Stimulated activated CD4-positive, alpha-beta T cell treated with anti-CD3 and anti-CD28 coated beads, TNF-alpha, amount 100 ng/mL, for 24 hours (primary cell): ENCODE data around the gene GFOD1.

ENCODE experiments used
- DNase-seq, 3 experiments: peaks; one replicate each; pipeline ENCODE4 v3.0.0-alpha.2; 2020; ENCODE audit warnings: low read depth in 3 of 3

Gene GFOD1

DNA sequence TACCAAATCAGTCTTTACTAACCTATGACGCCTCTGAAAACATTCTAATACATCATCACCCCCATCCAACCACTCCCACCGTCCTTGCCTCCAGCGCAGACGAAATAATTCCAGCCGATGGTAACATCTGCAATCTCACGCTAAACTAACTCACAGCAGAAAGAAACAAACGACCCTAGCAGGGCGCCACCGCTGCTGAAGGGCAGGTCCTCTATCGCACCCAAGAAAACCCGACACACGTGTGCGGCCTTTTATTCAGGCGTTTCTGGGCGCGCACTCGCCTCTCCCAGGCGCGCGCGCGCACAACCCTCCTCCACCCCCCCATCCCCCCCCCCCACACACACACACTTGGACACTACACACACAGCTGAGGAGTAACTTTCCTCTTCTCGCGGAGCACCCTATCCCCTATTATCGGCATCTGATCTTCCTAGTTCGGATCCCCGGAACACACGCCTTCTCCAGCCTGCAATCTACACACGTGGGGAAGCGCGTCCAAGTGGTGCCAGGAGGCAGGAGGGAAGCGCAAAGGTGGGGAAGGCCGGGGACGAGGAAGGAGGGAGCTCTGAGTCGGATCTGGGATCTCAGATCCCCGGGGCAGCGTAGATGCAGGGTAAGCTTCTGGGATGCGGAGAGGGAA, 1.4 kb downstream of the GFOD1 start:
- peak in 2 of 3 experiments; percentile 15 to 25 for DNase-seq

DNA sequence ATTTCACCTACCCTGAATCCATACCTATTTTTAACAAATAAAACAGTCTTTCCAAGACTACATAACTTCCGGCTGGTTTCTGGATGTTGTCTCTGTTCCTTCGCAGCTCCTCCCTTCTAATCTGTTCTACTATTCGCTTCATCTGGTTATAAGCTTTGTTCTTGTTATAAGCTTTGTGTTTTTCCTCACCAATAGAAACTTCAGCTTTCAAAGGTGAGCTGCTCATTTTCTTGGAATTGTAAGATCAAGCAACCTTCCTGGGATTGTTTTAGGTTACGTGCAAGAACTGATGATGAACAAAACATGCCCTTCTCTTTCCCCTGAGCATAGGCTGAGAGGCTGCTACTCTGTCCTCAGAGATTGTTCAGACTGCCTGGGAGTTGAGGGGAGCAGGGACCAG, 2.1 kb downstream of the GFOD1 start:
- DNase-seq = no peak

DNA sequence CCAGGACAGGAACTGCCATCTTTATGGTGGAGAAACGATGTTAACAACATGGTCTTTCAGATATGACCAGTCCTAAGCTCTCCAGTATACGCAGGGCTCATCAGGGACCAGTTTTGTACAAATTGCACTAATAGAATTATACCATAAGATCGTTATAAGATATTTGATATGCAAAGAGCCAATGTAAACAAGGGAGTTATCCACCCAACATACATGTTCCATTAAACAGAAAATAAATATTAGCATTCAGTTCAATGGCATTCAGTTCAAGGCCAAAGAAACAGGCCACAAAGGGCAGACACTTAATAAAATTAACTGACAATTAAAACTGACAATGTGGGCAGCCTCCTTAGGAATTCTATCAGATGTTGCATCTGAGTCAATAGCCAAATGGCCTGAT, 2.6 kb downstream of the GFOD1 start:
- DNase-seq = no peak

DNA sequence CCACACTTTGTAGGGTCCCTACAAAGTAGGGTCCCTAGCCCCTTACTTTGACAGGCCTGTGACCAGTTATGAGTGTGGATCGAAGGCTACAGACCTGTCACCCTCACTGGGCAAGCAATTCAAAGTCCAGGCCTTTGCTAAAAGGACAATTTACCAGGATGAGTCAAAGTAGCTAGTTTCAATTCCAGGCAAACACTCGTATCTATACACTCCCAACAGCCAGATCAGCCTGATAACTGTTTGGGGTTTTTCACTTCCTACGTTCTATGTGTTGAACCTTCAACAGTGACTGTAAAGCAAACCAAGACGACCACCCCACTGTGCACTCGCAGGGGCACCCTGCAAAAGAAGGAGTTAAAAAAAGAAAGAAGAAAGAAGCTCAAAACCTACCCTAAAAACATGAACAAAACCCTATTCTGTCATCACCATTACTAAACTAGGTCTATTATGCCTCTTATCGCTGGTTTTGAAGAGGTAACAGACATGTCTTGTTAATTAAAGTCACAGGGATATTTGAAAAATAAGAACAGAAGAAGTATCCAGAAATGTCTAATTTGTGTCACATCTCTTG, 3.2 kb downstream of the GFOD1 start:
- DNase-seq = no peak

DNA sequence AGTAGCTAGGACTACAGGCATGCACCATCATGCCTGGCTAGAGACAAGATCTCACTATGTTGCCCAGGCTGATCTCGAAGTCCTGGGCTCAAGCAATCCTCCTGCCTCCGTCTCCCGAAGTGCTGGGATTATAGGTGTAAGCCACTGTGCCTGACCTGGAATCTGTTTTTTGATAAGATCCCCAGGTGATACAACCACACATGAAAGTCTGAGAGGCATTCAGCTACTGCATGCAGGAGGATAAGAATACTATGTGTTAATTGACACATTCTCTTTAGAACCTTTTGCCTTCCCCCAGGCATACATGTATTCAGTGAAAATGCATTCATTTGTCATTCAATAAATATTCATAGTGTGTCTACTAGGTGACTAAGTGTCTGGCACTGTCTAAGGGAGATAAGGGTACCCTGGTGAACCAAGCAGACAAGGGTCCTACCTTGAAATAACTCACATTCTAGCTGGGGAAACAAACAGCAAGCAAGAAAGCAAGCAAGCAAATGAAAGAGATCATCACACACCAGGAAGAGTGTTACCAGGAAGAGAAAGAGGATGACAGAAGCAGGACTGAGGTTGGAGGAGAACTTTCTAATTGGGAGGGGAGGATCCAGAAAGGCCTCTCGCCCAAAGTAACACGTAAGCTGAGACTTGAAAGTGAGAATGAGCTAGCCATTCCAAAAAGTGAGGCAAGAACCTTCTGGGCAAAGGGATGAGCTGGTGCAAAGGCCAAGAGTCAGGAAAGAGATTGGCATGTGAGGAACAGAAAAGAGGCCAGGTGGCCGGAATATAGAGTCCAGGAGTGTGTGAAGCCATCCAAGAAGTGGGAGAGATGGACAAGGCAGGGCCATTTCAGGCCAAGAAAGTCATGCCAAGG, 6.5 kb downstream of the GFOD1 start:
- no peak for DNase-seq

DNA sequence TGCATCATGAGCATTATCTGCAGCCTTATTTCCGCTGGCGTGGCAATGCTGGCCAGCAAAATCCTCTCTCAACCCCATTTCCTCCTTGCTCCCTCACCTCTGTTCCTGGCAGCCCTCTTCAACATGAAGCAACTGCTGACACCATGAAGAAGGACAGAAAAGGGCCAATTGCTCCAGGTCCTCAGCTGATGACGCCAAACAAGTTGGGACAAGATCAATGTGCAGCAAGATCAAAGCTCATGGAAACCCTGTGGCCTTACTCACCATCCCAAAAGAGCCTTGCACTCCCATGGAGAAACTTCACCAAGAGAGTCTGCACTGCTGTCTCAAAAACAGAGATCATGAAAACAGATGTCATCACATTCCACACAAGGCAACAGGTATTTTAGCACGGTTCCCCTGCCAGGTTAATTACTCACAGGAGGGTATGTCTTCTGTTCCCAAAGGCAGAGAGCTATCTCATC, 7.4 kb downstream of the GFOD1 start:
- DNase-seq = no peak

DNA sequence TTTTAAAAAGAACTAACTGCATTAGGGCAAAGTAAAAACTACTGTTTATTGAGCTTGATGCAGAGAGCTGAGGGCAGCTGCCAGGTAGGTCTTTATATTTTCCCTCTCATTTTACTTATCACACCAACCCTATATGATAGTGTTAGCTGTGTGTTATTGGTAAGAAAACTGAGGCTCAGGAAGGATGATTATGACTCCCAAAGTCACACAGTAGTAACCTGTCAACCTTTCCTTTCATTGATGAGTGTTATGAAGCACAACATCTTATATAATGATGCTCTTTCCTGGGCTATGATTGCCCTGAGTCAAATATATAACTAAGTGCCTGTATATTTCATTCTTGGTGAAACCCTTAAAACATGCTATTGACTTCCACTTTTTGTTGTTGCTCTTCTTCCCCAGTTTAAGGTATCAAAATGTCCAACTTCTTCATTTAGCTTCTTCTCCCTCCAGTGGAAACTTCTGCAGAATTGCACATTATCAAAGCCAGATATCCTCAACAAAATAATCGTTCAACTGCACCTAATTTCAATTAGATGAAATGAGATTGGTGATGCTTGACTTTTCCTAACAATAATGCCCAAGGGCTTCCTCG, 8.1 kb downstream of the GFOD1 start:
- DNase-seq = no peak

DNA sequence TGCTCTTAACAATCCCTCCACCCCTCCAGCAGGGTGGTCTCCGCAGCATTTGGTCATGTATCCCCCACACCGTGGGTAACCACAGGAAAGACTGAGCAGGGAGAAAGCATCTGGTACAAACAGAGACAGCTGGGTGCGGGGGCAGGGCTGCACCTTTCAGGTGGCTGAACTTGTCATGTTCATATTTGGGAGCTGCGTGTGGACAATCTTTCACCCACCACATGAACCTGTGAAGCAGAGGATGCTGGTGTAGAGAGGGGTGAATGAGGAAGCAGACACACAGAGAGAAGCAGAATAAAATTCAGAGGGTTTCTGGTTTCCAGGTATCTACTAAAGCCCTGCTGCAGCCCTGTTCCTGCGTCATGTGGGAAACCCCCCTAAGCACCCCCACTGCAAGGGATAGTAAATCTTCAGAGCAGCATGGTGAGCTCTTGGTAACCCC, 8.9 kb downstream of the GFOD1 start:
- DNase-seq = no peak

DNA sequence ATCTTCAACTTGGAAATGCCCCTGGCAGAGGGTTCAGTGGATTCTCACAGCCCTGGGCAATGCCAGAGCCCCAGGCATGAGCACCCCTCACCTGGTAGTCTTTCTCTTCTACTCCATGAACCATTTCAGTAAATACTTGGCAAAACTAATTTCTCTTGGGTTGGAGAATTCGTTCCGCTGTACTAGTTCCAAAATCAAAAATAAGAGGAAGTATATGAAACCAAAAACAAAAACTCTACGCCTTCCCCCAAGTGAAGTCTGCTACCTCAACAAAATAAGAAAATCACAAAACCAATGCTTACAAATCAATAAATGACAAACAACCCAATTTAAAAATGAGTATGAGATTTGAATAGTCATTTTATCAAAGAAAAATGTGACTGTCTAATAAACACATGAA, 12.6 kb downstream of the GFOD1 start:
- DNase-seq = no peak

DNA sequence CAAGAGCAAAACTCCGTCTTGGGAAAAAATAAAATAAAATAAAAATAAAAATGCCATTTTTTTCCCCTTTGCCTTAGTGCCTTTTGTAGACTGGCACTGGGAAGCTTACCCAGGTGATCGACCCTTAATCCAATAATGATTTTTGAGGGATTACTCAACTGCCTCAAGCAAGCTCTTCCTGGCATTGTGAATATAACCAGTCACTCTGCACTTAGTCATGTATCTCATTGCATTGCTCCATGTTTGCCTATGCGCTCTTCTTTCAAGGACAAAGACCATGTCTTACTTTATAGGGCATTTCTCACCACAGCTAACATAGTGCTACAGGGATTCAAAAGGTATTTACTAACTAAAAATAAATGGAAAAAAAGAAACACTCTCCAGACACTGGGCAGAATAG, 13.0 kb downstream of the GFOD1 start:
- DNase-seq = no peak

DNA sequence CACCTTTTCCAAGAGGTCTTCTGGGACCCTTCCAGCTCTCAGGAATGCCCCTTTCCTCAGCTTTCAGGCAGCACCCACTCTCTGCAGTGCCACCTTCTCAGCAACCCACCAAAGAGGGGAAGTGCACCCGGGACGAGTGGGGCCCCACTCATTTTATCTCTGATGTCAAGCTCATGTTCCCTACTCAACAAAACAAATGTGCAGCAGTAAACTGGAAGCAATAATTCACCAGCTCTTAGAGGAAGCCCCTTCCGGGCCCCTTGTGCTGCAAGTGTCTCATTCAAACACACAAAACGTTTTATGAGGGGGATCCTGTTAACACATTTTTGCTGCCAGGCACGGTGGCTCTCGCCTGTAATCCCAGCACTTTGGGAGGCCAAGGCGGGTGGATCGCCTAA, 13.6 kb downstream of the GFOD1 start:
- DNase-seq = no peak

DNA sequence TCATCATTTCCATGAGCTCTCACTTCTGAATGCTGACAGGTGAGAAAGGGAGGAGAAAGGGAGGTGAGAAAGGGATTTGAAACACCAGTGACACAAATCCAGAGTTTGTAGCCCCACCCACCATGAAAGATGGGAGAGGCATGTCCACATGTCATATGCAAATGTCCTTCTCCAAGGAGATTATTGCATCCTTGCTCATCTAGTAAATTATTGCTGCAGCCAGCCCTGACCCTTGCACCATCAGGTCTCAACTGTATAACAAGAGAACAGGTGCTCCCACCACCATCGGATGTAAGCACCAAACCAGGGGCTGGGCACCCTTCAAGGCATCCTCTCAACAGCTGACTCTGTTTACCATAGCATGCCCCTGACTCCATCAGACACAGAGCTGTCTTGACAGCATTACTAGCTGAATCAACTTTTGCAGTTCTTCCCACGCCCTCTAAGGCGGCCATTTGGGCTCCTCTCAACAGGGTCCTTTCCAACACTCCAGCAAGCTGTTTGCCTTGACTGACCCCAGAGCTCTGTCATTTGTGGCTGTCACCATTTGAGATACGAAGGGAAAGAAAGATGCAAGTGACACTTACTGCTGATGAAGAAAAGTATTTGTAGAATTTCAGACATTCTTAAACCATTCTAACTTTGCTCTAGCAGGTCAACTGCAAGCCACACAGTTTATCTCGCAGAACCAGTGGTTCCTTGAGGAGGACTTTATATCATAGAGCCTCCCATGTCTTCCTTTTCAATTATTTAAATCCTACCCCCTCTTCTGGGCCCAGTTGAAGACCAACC, 14.2 kb downstream of the GFOD1 start:
- DNase-seq = no peak

DNA sequence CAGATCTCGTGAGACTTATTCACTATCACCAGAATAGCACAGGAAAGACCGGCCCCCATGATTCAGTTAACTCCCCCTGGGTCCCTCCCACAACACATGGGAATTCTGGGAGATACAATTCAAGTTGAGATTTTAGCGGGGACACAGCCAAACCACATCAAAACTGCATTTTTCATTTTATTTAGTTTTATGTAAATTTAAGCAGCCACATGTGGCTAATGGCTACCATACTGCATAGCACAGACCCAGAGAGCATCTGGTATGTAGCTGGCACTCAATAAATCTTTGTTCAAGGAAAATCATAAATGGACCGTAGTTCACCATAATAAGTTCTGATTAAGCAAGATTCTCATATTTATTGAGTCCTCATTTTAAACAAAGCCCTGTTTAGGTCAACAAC, 15.3 kb downstream of the GFOD1 start:
- no peak for DNase-seq

DNA sequence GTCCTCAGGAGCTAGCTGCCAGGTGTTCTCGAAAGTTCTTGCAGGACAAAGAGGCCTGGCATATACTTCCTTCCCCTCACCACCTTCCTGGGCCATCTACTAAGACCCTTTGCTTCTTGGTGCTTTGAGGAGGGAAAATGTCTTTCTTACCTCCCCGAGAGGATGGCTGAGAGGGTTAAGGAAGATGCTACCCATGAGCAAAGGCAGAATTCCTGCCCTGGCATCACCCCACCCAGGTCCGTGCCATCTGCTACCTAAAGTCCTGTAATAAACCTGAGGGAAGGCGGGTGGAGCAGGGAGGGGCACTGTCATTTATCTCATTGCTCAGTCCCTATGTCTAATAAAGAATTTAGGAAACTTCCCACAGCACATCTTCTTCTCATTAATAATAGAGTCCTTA, 16.2 kb downstream of the GFOD1 start:
- no peak for DNase-seq

DNA sequence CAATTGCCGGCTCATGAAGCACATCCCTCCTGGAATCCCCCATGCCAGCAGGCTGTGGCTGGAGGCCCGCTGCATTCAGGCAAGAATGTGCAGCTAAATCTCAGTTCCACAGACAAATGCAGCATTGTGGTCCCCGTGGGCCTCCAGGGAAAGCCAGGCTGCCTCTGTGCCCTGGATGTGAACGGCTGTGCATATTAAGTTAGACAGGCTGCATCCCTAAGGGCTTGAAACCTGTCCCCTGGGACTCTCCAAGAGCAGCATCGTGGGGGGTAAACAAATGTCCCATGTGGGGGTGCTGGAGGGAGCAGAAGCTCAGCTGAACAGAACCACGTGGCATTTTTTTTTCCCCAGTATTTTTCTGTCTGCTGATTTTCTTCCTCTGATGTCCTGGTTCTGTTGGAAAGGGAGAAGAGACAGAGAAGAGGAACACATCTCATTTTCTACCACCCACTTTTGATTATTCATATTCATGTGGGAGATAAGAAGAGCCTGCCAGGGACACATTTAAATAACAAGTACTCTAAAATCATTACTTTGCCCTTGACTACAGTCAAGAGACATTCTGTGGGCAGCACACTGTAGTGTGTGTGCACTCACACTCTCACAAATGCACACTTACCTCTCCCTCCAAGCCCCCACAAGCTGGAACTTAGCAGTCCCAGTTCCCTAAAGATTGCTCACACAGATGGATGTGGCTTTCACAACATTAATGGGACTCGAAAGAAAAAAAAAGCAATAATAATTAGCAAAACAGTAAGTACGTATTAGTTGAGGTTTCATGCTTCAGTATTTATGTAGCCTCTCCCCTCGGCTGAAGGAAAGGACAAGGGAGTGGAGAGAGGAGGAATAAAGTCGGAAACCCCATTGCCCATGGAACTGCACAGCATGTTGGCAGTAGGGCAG, 16.9 kb downstream of the GFOD1 start:
- no peak for DNase-seq

DNA sequence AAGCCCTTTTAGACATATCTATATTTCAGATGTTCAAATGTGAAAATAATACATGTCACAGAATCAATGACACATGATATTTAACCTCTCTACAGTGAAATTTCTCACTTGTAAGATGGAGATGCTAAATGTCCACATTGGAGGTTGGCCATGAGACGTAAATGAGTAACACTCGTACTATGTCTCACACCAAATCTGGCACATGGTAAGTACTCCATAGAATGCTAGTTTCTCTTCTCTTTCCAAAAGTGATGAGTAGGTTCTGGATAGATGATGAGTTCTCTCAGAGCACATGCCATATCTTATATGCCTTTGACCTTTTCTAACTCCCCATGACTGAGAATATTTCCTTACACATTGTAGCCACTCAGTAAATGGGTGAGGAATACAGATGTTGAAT, 17.7 kb downstream of the GFOD1 start:
- no peak for DNase-seq

DNA sequence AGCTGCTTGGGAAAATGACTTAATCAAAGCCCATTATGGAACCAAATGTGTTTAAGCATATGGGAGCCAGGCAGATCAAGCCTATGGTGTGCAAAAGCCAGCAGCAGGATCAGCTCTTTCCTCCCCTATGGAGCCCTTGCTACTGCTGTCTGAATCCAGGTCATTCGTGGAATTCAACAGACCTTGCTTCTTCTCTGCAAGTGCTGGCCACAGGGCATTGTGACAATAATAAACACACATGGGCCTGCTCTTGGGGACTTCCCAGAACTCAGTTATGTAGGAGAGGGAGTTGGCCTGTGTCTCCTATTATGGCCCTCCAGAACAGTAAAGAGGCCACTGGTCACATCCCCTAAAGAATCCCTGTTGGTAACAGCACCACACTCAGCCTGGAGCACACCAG, 18.6 kb downstream of the GFOD1 start:
- no peak for DNase-seq

DNA sequence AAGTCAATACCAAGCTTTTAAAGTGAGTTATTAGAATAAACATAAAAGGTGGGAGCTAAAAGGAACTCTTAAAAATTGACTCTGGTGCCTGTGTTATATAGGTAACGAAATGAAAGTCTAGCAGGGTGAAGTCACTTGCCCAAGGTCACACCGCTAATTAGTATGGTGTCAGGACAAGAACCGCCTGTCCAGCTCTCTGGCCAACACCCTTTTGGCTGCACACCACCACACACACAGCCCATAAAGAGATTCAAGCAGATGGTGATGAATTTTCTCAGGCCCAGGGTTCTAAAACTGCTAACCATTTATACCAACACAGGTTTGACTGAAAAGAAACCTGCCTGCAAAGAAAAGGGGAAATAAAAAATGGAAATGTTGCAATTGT, 20.2 kb downstream of the GFOD1 start:
- no peak for DNase-seq

DNA sequence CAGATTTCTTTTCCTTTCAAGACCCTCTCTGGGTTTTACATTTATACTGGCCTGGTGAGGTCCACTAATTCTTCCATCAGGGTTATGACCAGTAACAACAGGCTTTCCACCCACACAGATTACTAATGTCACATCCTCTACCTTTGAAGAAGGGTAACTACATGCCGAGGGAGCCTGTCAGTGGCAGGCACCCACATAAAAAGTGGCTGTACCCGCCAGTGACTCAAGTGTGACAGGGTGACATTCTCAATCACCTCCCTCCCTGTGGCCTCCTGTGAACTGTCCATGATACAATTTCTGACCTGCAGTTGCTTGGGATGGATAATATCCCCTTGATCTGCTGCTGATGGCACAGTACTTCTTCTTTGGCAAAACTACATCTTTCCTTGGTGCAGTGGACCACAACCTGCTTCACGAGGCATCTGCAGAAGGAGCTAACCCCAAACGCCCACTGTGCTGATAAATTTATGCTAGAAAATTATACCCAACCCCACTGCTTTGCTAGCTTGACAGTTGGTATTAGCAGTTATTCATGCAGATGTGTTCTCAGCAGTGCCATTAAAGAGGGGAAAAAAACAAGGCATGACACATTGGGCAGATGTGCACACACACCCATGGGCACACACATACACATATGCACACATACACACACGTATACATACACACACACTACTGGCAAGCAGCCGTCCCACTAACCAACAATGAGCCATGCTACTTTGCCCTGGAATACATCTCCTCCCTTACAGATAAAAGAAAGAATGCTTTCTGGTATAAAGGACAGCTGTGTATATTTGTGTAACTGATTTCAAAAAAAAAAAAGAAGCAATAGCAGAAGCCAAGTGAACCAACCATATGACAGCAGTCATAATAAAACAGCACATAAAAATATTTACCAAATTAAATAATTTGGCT, 20.8 kb downstream of the GFOD1 start:
- DNase-seq = peak in 1 of 3 experiments; percentile 48

DNA sequence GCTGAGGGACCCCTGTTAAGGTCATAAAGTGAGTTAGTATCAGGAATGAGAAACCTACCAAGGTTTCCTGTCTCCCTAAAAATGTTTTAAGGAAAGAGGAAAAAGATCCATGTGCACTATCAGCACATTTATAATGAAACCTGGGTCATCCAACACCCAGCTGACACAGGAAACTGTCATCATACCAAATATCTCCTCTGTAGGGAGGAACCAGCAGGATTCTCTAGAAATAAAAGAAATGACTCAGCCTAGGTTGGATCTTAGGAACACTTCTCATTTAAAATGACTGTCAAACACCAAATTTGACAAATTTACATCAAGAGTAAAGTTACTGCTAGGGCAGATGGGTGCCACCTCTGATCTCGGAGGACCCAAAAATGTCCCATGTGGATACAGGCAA, 21.7 kb downstream of the GFOD1 start:
- DNase-seq = no peak
